DLD1 (cell line): ENCODE measurements around the gene ANO3.

Experiments
- in situ Hi-C: cut with HindIII; loops from 2 replicates; pipeline ENCODE4 v1.10.0; 2017; ENCODE audit warnings: low sequenced_read_pairs

Gene ANO3

GRCh38 chr11:26483108-26483507 lies 151.2 kb downstream of the ANO3 start:
- in situ Hi-C loops, result no loop called here

- in situ Hi-C loops, result no loop called here
Observed at GRCh38 chr11:26490546-26490945, 158.6 kb downstream of the ANO3 start.

GRCh38 chr11:26493616-26494015 lies 161.7 kb downstream of the ANO3 start:
- in situ Hi-C loops, result no loop called here

GRCh38 chr11:26507229-26507628 lies 175.3 kb downstream of the ANO3 start:
- in situ Hi-C loops, result no loop called here

- in situ Hi-C loops, result no loop called here
Observed at GRCh38 chr11:26510164-26510563, 178.2 kb downstream of the ANO3 start.

- in situ Hi-C loops, result no loop called here
Observed at GRCh38 chr11:26510756-26511155, 178.8 kb downstream of the ANO3 start.

- in situ Hi-C loops, result no loop called here
Observed at GRCh38 chr11:26512196-26512595, 180.3 kb downstream of the ANO3 start.

GRCh38 chr11:26519469-26519868 lies 187.5 kb downstream of the ANO3 start:
- in situ Hi-C loops, result no loop called here

- in situ Hi-C loops, result no loop called here
Observed at GRCh38 chr11:26522912-26523610, 191.1 kb downstream of the ANO3 start.

GRCh38 chr11:26527685-26528084 lies 195.8 kb downstream of the ANO3 start:
- in situ Hi-C loops, result no loop called here

GRCh38 chr11:26537341-26537740 lies 205.4 kb downstream of the ANO3 start:
- in situ Hi-C loops, result no loop called here

- in situ Hi-C loops, result no loop called here
Observed at GRCh38 chr11:26539517-26539916, 207.6 kb downstream of the ANO3 start.

GRCh38 chr11:26541870-26542269 lies 209.9 kb downstream of the ANO3 start:
- in situ Hi-C loops, result no loop called here

GRCh38 chr11:26549176-26549575 lies 217.2 kb downstream of the ANO3 start:
- in situ Hi-C loops, result no loop called here

GRCh38 chr11:26550022-26550421 lies 218.1 kb downstream of the ANO3 start:
- in situ Hi-C loops, result no loop called here

GRCh38 chr11:26551186-26551801 lies 219.4 kb downstream of the ANO3 start:
- in situ Hi-C loops, result no loop called here

GRCh38 chr11:26553182-26553581 lies 221.3 kb downstream of the ANO3 start:
- in situ Hi-C loops, result no loop called here

GRCh38 chr11:26554455-26554854 lies 222.5 kb downstream of the ANO3 start:
- in situ Hi-C loops, result no loop called here

- in situ Hi-C loops, result no loop called here
Observed at GRCh38 chr11:26556582-26556981, 224.7 kb downstream of the ANO3 start.

- in situ Hi-C loops, result no loop called here
Observed at GRCh38 chr11:26557666-26558065, 225.7 kb downstream of the ANO3 start.

GRCh38 chr11:26558190-26558589 lies 226.3 kb downstream of the ANO3 start:
- in situ Hi-C loops, result no loop called here

- in situ Hi-C loops, result no loop called here
Observed at GRCh38 chr11:26569646-26570045, 237.7 kb downstream of the ANO3 start.
